ENCODE results near the gene SYNPO2.

DNA sequence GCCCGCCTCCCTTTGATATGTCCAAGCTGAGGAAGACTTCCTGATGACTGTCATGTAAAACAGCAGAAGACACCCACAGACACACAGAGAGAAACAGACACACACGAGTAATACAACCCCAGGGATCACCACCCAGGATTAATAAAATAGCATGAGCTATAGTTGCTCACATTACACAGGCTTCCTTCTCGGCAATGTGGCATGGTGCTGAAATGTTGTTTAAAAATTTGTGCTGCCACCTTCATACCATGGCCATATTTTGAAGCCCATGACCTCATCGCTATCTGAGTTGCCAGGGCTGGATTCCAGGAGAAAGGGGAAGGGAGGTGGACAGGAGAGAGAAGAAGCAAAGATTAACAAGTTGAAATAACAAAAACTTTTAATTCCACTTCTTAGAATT, 111.7 kb downstream of the SYNPO2 start:
- TF ChIP-seq POLR2A (IDR thresholded peaks at IDR 0.05) (peak in 1 of 2 donors; percentile 54), CTCF (IDR thresholded peaks at IDR 0.05 in 4 of 5, conservative IDR thresholded peaks at IDR 0.05 in 1 of 5) (no peak)

Data from gastrocnemius medialis (tissue), 4 donors.